HG02623 (cell line): ENCODE data around the gene SUSD6.
A peak's percentile ranks its signal among the peaks of the same experiment; 100 is the strongest.
"Not testable (repeated sequence)": the region's sequence is repeated elsewhere in the genome, so short reads cannot be mapped to it uniquely, and the experiment has no call there.

Source experiments
- ATAC-seq: cut with Tn5 transposase; IDR thresholded peaks from one replicate; pipeline ENCODE4 v1.9.1; 2021; ENCODE audit warnings: moderate library complexity; ENCODE audit not compliant: unreplicated experiment

SUSD6 gene

DNA sequence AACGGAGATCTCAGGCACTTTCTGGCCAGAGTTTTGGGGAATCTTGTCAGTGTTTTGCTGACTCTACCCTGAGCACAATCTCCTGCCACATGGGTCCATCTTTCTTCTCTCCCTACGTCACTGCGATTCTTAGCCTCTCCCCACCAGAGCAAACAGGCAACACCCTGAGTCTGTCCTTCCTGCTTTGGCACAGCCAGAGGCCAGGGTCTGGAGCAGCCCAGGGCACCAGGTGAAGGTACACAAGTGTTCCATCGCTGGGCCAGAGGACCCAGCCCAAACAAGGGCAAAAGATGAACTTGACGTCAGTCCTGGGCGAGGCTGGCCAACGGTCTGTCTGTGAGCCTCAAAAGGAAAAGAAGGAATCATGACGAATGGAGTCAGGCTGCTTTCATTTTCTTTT, 24.0 kb upstream of the SUSD6 start:
- ATAC-seq: no peak

- ATAC-seq: no peak
Measured at GRCh38 chr14:69591317-69591716, 20.1 kb upstream of the SUSD6 start.

DNA sequence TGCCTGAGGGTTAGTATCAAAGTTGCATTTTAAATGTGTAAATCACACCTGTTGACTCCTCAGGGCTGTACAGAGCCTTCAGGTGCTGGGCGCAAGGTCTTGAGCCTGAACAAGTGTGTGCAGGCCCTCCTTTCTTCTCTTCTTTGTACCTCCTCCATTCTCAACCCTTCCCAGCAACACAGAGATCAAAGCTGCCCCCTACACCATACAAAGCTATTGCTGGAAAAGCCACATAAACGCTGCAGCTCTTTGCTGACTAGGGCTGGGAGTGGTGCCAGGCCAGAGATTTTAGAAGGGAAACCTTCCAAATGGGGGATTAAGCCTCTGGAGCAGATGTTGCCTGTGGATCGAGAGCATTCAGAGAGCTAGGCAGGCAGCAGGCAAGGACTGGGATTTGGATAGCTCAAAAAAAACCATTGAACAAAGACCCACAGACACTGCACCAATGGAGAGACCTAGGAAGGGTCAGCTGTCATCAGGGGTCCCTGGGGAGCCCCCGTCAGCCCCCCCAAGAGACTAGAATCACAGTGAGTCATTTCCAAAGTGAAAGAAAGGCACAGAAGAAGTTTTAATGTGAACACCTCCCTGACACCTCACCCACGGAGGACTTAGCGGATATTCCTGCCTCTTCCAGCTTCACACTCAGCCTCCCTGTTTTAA, 18.2 kb upstream of the SUSD6 start:
- no peak for ATAC-seq

GRCh38 chr14:69594846-69595245, 16.6 kb upstream of the SUSD6 start:
- no peak for ATAC-seq

DNA sequence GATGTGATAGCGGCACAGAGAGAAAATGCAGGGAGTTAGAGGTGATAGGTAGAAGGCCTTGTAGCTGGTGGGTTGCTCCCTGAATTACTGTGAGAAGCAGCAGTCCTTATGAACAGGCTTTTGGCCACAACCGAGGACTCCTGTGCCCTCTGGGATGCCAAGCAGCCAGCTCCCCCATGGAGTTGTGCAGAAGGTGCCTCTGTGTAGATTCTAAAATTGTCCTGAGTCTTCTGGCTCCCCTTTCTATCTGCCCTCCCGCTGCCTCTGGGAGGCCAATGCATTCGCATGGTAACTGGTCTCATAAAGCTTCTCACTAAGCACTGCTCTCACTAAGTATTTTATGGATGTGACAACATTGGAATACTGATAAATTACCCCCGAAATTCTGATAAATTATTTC, 16.1 kb upstream of the SUSD6 start:
- no peak for ATAC-seq

DNA sequence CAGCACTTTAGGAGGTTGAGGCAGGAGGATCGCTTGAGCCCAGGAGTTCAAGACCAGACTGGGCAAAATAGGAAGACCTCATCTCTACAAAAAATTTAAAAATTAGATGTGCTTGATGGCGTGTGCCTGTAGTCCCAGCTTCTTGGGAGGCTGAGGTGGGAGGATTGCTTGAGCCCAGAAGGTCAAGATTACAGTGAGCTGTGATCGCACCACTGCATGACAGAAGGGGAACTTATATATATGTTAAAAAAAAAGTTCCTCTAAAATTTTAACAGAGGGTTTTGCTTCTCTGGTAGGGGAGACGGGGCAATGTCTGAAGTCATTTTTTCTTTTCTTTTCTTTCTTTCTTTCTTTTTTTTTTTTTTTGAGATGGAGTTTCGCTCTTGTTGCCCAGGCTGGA, 12.0 kb upstream of the SUSD6 start:
- ATAC-seq: not testable (repeated sequence)

DNA sequence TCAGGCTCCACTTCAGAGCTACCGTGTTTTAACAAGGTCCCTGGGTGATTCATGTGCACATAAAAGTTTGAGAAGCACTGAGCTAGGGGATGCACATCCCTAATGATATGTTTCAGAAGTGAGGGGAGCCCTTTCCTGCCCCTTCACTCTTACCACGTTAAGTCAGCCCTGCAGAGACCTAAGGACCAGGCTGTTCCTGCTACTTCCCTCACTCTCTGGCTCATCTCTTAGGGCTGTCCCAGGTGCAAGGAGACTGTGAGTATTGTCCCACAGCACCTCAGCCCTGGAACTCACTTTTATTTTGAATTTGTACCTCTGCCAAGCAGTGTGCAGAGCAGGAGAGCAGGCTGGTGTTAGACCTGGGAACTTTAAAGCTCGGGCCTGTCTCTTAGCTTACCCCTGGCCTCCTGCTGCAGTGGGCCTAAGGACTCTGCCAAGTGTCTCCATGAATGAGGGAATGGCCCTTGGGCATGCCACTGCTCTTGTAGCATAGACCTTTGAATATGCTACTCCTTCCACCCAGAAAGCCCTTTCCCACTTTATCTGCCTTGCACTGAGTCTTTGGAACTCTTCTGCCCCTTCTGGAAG, 11.0 kb upstream of the SUSD6 start:
- ATAC-seq: no peak

GRCh38 chr14:69605738-69606137, 5.7 kb upstream of the SUSD6 start:
- no peak for ATAC-seq

- no peak for ATAC-seq
Measured at GRCh38 chr14:69606258-69607184, 4.9 kb upstream of the SUSD6 start.

DNA sequence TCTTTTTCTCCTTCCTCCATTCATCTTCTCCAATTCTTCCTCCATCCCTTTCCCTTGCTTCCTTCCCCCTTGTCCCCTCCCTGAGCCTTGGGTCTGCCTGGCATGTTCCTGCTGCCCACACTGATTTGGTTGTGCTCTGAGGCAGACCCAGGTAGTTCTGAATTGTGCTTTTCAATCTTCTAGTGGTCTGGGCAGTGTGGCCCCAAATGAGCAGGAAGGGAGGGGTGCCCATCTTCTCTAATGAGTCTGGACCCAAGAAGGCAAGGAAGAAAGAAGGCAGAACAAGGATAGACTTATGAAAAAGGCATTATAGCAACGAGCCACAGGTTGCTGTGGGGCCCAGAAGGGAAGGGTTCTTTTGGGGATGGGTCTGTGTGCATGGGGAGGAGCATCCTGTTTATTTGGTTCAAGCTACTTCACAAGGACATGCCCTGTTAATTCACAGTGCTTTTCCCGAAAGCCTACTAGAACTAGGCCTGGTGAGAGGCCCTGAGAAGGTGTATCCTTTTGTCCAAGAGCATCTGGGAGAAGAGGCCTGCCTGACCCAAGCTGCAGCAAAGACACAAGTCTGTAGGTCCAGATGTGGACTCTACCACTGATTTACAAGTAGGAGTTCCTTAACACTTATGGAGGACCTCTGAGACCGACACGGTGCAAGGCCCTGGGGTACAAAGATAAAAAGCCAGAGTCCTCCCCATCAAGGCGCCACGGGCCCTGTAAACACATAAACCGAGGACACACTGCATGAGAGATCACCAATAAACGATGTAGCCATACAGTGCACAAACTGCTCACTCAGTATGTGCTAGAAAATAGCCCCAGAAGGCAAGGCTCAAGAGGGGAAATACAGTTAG, 1.1 kb upstream of the SUSD6 start:
- no peak for ATAC-seq

- ATAC-seq: no peak
Measured at GRCh38 chr14:69610874-69611171, 573 bp upstream of the SUSD6 start.

- peak; percentile 12 for ATAC-seq
Measured at GRCh38 chr14:69612014-69612782, 802 bp downstream of the SUSD6 start.

GRCh38 chr14:69612783-69613130, 1.4 kb downstream of the SUSD6 start:
- ATAC-seq: no peak

- no peak for ATAC-seq
Measured at GRCh38 chr14:69613312-69614073, 2.1 kb downstream of the SUSD6 start.

GRCh38 chr14:69614592-69614991, 3.2 kb downstream of the SUSD6 start:
- no peak for ATAC-seq

DNA sequence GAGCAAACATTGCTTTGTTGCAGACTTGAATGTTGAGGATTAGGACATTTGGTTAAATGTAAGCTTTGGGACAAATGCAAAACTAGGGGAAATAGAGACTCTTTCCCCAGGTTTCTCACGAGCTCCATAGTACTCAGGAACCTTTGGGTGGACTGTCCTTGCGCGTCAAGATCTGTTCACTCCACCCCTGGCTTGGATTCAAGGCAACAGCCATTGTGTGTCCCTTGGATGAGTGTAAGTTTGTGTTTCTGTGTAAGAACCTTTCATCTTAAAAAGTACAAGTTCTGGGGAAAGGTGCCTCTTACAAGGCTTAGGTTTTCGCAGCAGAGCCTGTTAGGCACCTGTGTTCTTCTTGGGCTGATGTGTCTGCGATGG, 3.7 kb downstream of the SUSD6 start:
- peak; percentile 1 for ATAC-seq

DNA sequence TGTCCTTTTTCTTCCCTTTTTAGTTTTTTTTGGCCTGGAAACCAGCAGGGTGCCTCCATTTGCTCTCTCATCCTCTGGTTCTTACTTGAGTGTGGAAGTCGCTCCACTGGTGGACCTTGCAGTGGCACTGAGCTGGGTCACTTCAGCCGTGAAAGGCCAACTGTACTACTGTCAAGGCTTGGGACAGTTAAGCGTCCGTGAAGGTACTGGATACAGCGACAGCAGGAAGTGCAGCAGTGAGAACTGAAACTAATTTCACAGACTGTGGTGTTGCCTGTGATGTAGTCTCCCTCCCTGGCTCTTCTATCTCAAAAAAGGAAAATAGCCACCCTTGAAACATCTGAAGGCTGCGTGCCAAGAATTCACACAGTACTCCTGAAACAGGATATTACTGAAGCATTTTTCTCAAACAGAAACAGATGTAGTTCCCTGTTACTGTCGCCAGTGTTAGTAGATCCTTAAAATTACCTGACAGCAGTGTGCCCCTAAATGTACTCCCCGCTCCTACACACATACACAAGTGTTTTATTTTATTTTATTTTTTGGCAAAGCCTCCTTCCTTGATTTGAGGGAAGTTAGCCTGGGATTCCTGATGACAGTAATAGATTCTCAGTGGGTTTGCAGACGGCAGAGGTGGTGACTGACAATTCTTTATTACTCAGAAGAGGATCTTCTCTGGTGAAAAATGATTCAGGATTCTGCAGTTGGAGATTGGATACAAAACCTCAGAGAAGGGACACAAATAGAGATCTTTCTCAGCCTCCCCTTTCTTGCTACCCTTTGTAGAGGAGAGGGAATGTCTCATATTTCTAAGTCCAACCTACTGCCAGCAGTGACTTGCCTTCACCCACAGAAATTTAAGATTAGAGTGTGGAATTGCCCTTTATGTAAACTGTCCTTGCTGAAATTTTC, 4.4 kb downstream of the SUSD6 start:
- peak; percentile 42 for ATAC-seq

- ATAC-seq: no peak
Measured at GRCh38 chr14:69616408-69616773, 5.0 kb downstream of the SUSD6 start.

GRCh38 chr14:69617796-69618195, 6.4 kb downstream of the SUSD6 start:
- ATAC-seq: no peak
